HG02678 (cell line): Measurements from ENCODE around the gene SMAGP.
"Not testable (repeated sequence)": the region's sequence is repeated elsewhere in the genome, so short reads cannot be mapped to it uniquely, and the experiment has no call there.

Experiments used
- ATAC-seq: cut with Tn5 transposase; IDR thresholded peaks from one replicate; pipeline ENCODE4 v1.9.1; 2021; ENCODE audit warnings: mild to moderate bottlenecking, moderate library complexity; ENCODE audit not compliant: unreplicated experiment

The SMAGP gene

GRCh38 chr12:51265024-51265423 is 5.2 kb downstream of the SMAGP start:
- ATAC-seq = no peak

DNA sequence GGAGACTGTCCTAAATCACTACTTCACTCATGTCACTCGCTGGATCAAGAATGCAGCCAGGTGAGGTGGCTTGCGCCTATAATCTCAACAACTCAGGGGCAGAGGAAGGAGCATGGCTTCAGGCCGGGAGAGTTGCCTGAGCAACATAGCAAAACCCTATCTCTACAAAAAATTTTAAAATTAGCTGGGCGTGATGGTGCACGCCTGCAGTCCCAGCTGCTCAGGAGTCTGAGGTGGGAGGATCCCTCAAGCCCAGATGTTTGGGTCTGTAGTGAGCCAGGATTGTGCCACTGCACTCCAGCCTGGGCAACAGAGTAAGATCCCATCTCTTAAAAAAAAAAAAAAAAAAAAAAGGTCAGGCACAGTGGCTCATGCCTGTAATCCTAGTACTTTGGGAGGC is 5.9 kb downstream of the SMAGP start:
- ATAC-seq = no peak

DNA sequence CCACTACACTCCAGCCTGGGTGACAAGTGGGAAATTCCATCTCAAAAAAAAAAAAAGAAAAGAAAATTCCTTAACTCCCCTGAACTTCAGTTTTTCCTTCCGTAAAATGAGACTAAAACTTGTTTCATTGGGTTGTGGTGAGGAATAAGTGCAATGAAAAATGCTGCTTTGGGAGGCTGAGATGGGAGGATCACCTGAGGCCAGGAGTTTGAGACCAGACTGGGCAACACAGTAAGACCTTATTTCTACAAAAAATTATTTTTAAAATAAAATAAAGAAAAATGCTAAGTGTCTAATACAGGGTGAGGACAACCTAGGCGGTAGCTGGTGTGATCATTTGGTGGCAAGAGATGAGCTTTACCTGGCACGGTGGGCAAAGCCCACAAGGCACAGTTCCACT is 6.9 kb downstream of the SMAGP start:
- ATAC-seq = no peak

DNA sequence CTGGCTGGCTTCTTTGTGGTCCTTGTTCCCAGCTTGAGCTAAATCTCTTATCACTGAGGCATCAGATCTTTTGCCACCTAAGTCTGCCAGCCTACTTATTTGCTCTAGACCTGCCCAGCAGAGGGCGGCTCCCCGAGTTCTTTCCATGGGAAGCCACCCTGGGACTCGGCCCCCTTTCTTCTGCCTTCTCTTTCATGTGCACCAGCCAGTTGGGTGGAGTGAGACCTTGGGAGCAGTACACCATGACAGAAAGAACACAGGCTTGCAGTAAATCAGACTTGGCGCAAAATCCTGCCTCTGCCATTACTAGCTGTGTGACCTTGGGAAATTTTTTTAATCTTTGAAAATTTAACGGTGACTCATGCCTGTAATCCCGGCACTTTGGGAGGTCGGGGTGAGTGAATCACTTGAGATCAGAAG is 7.4 kb downstream of the SMAGP start:
- no peak for ATAC-seq

DNA sequence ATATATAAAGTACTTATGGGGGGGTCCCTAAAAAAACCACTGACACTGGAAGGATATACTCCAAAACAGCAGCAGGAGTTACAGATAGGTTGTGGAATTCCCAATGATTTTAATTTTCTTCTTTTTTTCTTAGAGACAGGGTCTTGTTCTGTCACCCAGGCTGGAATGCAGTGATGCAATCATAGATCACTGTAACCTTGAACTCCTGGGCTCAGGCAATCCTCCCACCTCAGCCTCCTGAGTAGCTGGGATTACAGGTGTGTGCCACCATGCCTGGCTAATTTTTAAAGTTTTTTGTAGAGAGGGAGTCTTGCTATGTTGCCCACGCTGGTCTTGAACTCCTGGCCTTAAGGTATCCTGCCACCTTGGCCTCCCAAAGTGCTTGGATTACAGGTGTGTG is 10.6 kb downstream of the SMAGP start:
- not testable (repeated sequence) for ATAC-seq

- ATAC-seq = no peak
Observed at GRCh38 chr12:51254536-51254935, 15.7 kb downstream of the SMAGP start.

- no peak for ATAC-seq
Observed at GRCh38 chr12:51253276-51253675, 16.9 kb downstream of the SMAGP start.

DNA sequence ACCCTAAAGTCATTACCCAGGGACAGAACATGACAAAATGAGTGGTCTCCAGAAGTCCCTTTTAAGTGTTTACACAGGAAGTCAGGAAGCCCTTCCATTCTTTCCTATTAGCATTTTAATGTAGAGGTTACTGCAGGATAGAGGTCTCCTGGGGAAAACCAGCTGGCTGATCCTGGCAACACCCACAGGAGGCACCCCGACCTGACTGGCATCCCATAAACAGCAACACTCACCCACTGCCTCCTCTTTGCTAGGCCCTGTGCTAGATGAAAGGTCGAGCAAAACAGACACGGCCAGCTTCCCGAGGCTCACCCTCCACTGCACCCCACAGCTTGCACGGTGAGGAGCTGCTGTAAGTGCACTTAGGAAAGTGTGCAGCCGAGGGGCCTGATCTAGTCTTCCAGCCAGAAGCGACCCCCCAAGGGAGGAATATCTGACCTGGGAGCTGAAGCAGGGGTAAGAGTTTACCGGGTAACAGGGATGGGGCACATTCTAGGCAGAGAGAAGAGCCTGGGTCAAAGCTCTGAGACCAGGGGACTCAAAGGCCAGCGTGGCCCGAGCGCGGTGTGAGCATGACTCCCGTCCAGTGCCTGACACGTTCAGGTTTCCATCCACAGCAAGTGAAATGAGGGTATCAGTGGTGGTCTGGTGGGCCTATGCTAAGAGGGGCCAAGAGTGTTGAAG is 22.6 kb downstream of the SMAGP start:
- ATAC-seq = no peak

- ATAC-seq = no peak
Observed at GRCh38 chr12:51246254-51246853, 23.9 kb downstream of the SMAGP start.

DNA sequence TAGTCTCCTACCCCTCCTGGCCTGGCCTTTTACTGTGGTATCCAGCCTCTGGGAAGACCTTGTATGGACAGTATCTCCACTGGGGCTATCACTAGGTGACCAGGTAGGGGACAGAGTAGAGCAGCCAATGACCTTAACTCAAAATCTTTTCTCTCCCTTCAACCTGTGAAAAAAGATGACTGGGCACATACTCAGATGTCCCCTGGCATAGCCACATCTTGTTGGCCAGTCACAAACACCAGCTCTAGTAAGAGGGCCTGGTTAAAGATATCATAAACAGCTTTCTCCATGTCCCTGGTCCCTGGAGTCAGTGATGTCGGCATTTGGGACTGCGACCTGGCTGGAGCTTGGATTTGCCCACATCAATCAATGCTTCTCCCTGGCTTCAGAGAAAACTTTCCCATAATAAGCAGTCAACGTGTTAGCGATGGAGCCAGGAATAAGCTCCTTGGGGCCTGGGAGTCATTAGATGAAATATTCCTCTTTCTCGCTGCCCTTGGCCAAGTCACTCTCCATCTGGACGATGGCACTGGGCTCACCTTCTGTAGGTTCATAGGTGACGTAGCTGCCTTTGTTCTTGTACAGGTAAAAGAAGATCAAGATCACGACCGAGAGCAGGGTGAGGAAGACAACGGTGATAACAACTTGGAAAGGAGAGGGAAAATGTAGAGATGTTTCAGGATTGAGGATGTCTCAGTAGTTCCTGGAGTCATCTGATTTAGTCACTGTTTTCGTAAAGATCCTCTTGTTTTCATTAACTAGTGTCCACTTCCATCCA is 24.6 kb downstream of the SMAGP start:
- ATAC-seq = no peak

DNA sequence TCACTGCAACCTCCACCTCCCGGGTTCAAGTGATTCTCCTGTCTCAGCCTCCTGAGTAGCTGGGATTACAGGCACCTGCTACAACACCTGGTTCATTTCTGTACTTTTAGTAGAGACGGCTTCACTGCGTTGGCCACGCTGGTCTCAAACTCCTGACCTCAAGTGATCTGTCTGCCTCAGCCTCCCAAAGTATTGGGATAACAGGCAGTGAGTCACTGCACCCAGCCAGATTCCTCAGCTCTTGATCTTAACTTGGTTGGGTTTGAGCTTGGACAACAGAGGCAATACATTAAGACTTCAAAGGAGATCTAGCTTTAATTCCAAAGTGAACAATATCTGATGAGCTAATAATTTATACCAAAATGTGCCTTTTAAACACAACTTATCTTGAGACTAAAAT is 25.9 kb downstream of the SMAGP start:
- no peak for ATAC-seq

GRCh38 chr12:51242876-51243275 is 27.3 kb downstream of the SMAGP start:
- no peak for ATAC-seq

DNA sequence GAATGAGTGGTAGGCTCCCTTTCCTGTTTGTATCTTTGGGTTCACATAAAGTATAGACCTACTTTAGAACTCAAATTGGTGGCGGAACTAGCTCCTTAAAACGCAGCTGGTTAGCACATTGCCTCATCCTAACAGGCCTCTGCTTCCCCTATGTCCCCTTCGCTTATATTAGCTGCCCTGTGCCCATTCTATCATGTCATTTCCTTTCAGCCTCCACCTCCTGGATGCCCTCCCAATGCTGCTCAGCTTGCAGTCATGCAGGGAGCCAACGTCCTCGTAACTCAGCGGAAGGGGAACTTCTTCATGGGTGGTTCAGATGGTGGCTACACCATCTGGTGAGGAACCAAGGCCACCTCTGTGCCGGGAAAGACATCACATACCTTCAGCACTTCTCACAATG is 28.1 kb downstream of the SMAGP start:
- ATAC-seq = no peak

GRCh38 chr12:51240971-51241370 is 29.2 kb downstream of the SMAGP start:
- no peak for ATAC-seq

DNA sequence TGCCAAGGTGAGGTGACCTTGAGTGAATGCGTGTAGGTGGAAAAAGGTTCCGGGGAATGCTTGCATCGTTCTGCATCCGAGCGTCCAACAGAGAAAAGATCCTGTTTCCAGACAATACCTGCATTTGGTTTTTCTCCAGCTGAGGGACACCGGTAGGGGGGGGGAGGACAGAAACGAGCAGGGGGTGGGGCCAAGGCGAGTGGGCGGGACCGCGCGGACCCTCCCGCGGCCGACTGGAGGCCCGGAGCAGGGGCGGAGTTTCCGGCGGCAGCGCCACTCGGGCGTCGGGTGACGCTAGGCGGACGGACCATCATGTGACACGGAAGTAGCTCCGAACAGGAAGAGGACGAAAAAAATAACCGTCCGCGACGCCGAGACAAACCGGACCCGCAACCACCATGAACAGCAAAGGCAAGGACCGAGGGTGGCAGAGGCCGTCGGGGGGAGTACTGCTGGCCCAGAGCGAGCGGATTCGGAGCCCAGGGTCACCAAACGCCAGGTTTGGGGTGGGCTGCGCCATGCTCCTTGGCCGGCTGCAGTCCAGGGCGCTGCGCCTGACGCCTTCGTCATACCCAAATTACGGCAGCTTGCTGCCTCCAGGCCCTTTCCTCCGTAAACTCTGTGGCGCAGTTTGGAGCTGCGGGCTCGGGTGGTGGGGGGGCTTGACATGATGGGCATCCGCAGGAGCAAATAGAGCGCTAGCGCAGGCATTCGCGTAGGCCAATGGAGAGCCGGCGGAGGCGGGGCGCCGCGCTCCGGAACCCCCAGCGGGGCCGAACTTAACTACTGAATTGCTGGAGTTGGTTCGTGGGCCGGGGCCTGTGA is 31.5 kb downstream of the SMAGP start, which contains the start of gene DAZAP2:
DAZAP2 (plus strand) TSS at position 317 of the 825 bp plus-strand sequence; CDS start at position 399, 82 bp downstream.
- peak; percentile 94 for ATAC-seq

- ATAC-seq = no peak
Observed at GRCh38 chr12:51238037-51238509, 32.1 kb downstream of the SMAGP start.

DNA sequence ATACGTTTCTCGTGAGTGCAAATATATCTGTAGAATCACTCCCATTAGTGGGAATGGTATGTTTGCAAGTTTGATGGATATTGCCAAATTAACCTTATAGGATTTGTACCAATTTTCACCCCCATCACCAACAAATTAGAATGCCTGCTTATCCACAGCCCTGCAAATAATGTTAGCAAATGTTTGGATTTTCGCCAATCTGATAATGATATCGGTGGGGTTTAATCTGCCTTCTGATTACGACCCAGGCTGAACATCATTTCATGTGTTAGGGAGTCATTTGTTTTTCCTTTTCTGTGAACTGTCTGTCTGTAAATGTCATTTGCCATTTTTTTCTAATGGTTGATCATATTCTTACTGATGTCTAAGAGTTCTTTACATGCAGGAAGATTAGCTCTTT is 35.7 kb downstream of the SMAGP start:
- no peak for ATAC-seq

GRCh38 chr12:51232642-51233041 is 37.6 kb downstream of the SMAGP start:
- ATAC-seq = no peak

- no peak for ATAC-seq
Observed at GRCh38 chr12:51229116-51229809, 41.0 kb downstream of the SMAGP start.

- no peak for ATAC-seq
Observed at GRCh38 chr12:51227962-51228361, 42.3 kb downstream of the SMAGP start.
